HG03442 (cell line): Measurements from ENCODE around the gene ACTL9.
"Not testable (repeated sequence)": the region's sequence is repeated elsewhere in the genome, so short reads cannot be mapped to it uniquely, and the experiment has no call there.

Experiments used
- ATAC-seq: cut with Tn5 transposase; IDR thresholded peaks from one replicate; pipeline ENCODE4 v1.9.1; 2021; ENCODE audit warnings: mild to moderate bottlenecking, moderate library complexity; ENCODE audit not compliant: unreplicated experiment

ACTL9 gene, protein sequence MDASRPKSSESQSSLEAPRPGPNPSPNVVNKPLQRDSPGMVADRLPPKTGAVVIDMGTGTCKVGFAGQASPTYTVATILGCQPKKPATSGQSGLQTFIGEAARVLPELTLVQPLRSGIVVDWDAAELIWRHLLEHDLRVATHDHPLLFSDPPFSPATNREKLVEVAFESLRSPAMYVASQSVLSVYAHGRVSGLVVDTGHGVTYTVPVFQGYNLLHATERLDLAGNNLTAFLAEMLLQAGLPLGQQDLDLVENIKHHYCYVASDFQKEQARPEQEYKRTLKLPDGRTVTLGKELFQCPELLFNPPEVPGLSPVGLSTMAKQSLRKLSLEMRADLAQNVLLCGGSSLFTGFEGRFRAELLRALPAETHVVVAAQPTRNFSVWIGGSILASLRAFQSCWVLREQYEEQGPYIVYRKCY

DNA sequence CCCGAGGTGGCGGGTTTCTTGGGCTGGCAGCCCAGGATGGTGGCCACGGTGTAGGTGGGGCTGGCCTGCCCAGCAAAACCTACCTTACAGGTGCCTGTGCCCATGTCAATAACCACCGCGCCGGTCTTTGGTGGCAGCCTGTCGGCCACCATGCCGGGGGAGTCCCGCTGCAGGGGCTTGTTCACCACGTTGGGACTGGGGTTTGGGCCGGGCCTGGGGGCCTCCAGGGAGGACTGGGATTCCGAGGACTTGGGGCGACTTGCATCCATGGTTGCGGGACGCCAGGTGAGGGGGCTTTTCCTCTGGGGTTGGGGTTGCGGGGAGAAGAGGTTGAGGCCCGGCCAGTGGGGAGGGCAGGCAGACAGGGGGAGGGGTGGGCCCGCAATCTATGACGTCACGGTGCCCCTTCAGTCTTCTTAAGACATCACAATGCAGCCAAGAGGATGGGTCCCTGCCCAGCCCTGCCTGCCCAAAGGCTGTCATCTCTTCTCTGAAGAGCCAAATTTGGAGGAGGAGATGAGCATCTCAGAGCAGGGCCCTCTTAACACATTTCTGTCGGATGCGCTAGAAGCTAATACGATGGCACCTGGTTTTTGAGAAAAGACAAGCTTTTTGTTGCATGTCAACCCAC is at the start of gene ACTL9:
Gene ACTL9, minus strand, starts transcription at position 363 of the 631 bp plus-strand sequence. Its CDS starts 94 bp downstream, at position 269.
- ATAC-seq = no peak

- not testable (repeated sequence) for ATAC-seq
Observed at GRCh38 chr19:8739291-8740065, 40.9 kb upstream of the ACTL9 start.

GRCh38 chr19:8738377-8738776 is 39.8 kb upstream of the ACTL9 start:
- no peak for ATAC-seq

DNA sequence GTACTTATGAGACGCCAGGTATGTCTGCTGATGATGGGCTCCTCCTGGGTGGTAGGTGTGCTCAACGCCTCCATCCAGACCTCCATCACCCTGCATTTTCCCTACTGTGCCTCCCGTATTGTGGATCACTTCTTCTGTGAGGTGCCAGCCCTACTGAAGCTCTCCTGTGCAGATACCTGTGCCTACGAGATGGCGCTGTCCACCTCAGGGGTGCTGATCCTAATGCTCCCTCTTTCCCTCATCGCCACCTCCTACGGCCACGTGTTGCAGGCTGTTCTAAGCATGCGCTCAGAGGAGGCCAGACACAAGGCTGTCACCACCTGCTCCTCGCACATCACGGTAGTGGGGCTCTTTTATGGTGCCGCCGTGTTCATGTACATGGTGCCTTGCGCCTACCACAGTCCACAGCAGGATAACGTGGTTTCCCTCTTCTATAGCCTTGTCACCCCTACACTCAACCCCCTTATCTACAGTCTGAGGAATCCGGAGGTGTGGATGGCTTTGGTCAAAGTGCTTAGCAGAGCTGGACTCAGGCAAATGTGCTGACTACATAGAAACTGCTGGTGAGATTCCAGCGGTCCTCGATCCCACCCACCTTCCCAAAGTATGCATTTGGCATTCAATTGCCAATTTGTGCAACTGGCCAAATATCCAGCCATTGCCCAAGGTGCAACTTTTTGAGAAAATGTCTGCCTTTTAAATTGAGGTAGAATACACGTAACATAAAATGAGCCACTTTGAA is 33.0 kb upstream of the ACTL9 start:
- no peak for ATAC-seq

DNA sequence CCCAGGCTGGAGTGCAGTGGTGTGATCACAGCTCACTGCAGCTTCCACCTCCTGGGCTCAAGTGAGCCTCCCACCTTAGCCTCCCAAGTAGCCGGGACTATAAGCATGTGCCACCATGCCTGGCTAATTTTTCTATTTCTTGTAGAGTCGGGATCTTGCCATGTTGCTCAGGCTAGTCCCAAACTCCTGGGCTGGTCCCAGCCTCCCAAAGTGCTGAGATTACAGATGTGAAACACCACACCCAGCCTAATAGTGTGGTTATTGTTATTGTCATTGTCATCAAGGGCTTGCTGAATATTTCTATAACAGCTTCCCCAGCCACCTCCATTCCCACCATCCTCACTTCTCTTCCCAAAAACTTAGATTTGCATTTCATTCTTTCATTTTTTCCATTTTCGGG is 25.7 kb upstream of the ACTL9 start:
- ATAC-seq = no peak

DNA sequence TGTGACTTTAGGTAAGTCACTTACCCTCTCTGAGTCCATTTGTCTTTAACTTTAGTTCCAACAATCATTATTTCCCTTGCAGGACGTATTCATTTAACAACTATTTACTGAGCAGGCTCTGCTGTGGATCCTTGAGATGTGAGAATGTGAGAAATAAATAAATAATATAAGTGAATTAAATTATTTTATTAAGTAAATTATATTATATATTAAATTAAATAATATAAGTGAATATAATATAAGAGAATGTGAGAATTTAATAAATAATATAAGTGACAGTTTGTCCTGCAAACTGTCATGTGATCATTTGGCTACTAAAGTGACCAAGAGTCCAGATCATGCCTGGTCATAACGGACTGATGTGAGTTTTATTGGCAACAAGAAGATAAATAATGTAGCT is 23.4 kb upstream of the ACTL9 start:
- ATAC-seq = no peak

- no peak for ATAC-seq
Observed at GRCh38 chr19:8721334-8721733, 22.7 kb upstream of the ACTL9 start, which contains the start of gene OR2Z1. Gene OR2Z1, plus strand, starts transcription at chr19:8721634. Its CDS starts 9,395 bp downstream, at chr19:8731029.

DNA sequence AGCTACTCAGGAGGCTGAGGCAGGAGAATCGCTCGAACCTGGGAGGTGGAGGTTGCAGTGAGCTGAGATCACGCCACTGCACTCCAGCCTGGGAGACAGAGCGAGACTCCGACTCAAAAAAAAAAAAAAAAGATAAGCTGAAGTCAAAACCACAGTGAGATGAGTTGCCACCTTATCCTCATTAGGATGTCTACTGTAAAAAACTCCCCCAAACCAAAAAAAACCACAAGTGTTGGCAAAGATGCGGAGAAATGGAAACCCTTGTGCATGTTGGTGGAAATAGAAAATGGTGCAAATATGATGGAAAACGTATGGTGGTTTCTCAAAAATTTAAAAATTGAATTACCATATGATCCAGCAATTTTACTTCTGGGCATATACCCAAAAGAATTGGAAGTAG is 11.7 kb upstream of the ACTL9 start:
- ATAC-seq = not testable (repeated sequence)

DNA sequence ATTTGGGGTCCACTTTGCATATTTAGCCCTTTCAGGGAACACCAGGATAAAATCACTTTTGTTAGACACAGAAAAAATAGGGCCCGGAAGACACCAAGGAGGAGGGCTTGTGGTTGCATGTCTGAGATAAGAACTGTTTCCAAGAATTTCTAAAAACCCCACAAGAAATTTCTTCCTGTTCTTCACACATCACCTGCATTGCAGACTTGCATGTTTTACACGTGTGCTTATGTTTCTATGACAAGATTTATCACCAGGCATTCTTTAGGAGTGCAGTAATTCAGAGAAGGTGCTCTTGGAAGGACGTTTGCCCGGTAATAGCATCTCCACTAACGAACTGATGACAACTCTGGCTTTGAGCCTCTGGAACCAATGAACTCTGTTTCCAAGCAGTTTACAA is 7.1 kb upstream of the ACTL9 start:
- ATAC-seq = no peak

DNA sequence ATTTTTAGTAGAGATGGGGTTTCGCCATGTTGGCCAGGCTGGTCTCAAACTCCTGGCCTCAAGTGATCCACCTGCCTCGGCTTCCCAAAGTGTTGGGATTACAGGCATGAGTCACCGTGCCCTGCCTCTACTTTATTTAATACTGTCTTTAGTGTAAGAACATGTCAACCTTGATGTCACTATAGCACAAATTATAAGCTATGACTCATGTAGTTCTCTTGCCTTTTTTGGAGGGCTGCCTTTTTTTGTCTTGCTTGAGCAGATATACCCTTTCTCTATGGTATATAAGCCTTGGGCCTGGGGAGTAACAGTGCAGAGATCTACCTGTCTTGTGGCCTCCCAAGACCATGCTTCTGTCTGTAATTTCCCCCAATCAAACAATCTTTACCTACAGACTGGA is 6.7 kb upstream of the ACTL9 start:
- not testable (repeated sequence) for ATAC-seq

DNA sequence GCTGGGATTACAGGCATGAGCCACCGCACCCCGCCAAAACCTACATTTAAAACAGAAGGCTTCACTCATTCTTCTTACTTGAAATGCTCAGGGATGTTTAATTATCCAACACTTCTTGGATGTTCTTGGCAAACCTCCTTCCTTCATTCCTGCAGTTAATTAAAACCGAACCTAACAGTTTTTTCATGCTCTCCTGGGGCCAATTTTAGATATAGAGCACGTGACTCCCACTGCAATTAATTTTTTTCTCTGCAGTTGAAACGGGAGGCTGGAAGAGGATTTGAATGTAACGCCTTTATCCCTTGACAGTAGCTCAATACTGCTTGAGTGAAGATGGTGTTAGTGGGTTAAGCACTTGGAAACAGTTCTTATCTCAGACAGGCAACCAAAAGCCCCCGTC is 4.6 kb upstream of the ACTL9 start:
- ATAC-seq = no peak

DNA sequence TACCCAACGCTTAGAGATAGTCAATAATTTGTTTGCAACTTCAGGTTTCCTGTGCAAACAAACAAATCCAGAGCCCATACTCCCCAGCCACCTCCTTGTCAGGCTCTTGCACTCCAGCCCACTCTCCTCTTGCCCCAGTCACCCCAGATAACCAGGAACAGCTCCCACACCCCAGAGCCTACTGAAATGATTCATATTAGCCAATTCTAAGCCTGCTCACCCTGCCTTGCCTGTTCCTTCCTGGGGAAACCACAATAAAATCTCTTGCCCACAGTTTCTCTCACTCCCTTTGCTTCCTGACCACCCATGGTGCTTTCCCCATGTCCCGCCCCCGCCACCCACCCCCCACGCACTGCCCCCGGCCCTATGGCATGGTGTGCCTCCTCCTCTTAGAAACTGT is 3.8 kb upstream of the ACTL9 start:
- no peak for ATAC-seq

DNA sequence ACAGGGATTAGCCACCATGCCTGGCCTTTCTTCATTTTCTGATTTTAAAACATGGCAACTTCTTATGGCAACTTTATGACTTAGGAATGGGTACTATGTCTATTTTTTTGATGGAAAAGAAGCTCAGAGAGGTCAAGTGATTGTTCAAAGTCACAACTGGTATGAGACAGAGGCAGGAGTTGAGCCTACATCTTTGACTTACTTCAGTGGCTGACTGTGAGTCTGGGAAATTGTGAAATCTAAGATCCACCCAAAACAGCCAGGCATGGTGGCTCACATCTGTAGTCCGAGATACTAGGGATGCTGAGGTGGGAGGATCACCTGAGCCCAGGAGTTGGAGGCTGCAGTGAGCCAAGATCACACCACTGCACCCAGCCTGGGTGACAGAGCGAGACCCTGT is 2.4 kb upstream of the ACTL9 start:
- ATAC-seq = no peak

DNA sequence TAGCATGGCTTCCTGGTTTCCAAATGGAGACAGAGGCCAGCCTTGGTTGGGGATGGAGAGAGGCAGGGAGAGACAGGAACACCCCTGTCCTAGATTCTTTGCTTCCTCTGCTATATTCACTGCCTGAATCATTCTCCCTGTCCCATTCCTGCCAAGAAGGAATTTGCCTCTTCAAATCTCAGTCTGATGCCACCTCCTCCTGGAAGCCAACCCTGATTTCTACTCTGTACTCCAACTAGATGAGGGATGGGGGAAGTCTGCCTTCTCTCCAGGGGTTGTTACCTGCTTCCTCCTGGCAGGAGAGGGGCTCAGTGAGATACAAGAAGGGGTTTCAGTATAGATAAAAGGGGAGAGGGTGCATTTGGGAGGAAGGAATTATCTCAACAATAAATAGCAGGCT is 1.3 kb upstream of the ACTL9 start:
- ATAC-seq = no peak

- ATAC-seq = no peak
Observed at GRCh38 chr19:8697671-8698432, 743 bp downstream of the ACTL9 start.

GRCh38 chr19:8696993-8697392 is 1.6 kb downstream of the ACTL9 start:
- ATAC-seq = no peak

DNA sequence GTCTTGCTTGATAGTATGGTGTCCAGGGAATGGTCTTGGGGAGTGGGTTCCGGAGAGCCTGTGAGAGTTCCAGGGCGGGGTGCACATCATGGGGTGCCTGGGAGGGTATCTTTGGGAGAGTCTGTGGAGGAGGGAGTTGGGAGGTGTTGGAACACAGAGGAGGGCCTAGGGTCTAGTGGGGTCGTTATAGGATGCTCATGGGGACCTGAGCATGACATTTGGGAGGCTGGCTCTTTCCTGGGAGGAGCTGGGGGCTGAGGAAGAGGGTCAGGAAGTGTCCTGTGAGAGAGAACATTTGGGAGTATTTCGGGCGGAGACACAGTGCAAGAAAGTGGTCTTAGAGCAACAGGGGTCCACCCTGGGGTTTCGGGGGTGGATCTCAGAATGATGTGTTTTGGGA is 2.7 kb downstream of the ACTL9 start:
- no peak for ATAC-seq

DNA sequence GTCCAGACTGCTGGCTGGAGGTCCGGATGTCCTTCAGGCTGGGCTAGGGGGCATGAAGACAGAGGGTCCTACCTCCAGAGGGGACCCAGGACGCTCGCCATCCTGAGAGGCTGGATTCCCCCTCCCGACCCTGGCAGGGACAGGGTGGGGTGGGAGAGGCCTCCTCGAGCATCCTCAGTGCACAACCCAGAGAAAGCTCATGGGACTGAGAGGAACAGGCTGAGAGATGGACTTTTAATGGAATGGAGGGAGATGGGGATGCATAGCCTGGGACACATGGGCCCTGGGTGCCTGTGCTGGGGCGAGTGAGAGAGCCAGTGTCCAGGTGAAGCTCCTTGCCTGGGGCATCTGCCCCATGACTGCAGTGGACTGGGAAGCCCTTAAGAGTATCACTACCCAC is 3.1 kb downstream of the ACTL9 start:
- ATAC-seq = no peak

- no peak for ATAC-seq
Observed at GRCh38 chr19:8690753-8691539, 7.6 kb downstream of the ACTL9 start.
